NAMALWA (cell line): Measurements from ENCODE around the gene CYP21A2.
"Not testable (repeated sequence)": the region's sequence is repeated elsewhere in the genome, so short reads cannot be mapped to it uniquely, and the experiment has no call there.

Source experiments
- DNase-seq: peaks from one replicate; pipeline ENCODE4 v3.0.0-alpha.2; 2015; ENCODE audit warnings: low spot score

CYP21A2 gene

DNA sequence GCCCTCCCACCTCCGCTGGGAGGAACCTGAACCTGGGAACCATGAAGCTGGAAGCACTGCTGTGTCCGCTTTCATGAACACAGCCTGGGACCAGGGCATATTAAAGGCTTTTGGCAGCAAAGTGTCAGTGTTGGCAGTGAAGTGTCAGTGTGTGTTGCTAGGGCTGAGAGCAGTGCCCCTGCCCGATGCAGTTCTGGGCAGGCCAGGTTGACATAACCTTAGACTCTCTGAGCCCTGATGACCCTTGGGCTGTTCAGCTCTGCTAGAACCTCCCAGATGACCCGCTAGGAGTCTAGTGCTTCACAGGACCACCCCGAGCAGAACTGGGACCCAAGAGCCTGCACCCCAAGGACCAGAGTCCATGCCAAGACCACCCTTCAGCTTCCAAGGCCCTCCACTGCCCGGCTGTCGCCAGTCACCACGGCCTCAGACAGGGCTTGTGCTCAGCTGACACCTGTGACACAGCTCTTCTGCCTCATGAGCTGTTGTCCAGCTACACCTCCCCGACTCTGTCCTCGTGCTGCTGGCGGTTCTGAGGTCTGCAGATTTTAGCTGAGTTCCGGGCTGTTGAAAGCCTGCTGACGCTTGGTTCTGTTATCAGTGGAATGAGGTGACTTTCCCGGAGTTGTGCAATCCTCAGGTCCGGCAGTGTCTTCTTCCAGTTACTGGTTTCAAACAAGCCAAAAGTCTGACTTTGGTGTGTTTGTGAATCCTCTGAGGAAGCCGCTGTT is 2.8 kb upstream of the CYP21A2 start:
- not testable (repeated sequence) for DNase-seq

DNA sequence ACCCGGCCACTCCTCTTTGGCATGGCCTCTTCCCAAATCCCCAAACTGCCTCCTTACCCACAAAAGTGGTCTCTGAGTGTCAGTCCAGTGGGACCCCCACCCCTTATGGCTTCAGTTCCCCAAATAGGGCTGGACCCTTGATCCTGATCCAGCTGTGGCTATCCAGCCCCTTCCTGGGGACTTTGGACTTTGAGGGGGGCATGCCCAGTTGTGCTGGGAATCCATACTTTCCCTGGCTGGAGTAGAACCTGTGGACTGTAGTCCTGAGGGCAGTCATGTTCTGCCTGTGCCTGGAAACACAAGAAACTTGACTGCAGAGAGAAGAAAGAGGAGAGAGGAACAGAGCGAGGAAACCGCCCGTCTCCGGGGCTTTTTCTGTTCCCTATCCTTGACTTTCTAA is 1.1 kb upstream of the CYP21A2 start:
- DNase-seq: not testable (repeated sequence)

DNA sequence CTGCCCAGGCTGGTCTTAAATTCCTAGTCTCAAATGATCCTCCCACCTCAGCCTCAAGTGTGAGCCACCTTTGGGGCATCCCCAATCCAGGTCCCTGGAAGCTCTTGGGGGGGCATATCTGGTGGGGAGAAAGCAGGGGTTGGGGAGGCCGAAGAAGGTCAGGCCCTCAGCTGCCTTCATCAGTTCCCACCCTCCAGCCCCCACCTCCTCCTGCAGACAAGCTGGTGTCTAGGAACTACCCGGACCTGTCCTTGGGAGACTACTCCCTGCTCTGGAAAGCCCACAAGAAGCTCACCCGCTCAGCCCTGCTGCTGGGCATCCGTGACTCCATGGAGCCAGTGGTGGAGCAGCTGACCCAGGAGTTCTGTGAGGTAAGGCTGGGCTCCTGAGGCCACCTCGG is 663 bp downstream of the CYP21A2 start:
- DNase-seq: not testable (repeated sequence)

DNA sequence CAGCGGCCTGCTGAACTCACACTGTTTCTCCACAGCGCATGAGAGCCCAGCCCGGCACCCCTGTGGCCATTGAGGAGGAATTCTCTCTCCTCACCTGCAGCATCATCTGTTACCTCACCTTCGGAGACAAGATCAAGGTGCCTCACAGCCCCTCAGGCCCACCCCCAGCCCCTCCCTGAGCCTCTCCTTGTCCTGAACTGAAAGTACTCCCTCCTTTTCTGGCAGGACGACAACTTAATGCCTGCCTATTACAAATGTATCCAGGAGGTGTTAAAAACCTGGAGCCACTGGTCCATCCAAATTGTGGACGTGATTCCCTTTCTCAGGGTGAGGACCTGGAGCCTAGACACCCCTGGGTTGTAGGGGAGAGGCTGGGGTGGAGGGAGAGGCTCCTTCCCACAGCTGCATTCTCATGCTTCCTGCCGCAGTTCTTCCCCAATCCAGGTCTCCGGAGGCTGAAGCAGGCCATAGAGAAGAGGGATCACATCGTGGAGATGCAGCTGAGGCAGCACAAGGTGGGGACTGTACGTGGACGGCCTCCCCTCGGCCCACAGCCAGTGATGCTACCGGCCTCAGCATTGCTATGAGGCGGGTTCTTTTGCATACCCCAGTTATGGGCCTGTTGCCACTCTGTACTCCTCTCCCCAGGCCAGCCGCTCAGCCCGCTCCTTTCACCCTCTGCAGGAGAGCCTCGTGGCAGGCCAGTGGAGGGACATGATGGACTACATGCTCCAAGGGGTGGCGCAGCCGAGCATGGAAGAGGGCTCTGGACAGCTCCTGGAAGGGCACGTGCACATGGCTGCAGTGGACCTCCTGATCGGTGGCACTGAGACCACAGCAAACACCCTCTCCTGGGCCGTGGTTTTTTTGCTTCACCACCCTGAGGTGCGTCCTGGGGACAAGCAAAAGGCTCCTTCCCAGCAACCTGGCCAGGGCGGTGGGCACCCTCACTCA is 1.4 kb downstream of the CYP21A2 start:
- DNase-seq: not testable (repeated sequence)

DNA sequence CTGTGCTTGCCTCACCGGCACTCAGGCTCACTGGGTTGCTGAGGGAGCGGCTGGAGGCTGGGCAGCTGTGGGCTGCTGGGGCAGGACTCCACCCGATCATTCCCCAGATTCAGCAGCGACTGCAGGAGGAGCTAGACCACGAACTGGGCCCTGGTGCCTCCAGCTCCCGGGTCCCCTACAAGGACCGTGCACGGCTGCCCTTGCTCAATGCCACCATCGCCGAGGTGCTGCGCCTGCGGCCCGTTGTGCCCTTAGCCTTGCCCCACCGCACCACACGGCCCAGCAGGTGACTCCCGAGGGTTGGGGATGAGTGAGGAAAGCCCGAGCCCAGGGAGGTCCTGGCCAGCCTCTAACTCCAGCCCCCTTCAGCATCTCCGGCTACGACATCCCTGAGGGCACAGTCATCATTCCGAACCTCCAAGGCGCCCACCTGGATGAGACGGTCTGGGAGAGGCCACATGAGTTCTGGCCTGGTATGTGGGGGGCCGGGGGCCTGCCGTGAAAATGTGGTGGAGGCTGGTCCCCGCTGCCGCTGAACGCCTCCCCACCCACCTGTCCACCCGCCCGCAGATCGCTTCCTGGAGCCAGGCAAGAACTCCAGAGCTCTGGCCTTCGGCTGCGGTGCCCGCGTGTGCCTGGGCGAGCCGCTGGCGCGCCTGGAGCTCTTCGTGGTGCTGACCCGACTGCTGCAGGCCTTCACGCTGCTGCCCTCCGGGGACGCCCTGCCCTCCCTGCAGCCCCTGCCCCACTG is 2.3 kb downstream of the CYP21A2 start:
- DNase-seq: not testable (repeated sequence)

DNA sequence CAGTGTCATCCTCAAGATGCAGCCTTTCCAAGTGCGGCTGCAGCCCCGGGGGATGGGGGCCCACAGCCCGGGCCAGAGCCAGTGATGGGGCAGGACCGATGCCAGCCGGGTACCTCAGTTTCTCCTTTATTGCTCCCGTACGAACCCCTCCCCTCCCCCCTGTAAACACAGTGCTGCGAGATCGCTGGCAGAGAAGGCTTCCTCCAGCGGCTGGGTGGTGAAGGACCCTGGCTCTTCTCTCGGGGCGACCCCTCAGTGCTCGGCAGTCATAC is 2.8 kb downstream of the CYP21A2 start:
- not testable (repeated sequence) for DNase-seq

DNA sequence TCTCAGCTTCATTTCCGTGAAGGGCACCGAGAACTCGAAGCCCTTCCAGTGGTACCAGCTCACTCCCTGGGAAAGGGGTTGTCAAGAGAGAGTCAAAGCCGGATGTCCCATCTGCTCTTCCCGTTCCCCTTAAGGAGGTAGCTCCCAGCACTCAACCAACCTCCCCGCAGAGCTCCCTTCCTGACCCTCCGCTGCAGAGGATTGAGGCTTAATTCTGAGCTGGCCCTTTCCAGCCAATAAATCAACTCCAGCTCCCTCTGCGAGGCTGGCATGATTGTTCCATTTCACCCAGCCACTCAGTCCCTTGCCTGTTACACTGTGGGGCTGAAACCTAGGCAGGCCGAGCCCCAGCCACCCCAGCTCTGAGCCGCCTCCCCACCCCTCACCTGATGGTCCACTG is 3.2 kb downstream of the CYP21A2 start:
- not testable (repeated sequence) for DNase-seq

DNA sequence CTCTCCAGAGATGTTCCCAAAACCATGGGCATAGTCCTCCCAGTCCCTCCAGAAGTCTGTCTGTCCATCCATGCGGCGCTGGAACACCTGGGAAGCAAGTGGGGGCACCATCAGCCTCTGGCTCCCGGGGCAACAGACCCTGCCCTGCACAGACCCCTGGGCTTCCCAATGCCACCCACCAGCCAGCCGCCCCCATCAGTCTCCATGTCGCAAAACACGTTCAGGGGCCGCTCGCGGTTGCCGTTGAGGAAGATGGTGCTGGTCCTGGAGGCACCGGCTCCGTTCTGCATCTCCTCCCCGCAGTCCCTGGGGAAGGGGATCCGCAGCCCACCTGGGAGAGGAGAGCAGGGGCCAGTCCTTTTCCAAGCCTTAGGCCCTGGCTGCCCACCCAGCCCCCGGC is 4.1 kb downstream of the CYP21A2 start:
- not testable (repeated sequence) for DNase-seq

DNA sequence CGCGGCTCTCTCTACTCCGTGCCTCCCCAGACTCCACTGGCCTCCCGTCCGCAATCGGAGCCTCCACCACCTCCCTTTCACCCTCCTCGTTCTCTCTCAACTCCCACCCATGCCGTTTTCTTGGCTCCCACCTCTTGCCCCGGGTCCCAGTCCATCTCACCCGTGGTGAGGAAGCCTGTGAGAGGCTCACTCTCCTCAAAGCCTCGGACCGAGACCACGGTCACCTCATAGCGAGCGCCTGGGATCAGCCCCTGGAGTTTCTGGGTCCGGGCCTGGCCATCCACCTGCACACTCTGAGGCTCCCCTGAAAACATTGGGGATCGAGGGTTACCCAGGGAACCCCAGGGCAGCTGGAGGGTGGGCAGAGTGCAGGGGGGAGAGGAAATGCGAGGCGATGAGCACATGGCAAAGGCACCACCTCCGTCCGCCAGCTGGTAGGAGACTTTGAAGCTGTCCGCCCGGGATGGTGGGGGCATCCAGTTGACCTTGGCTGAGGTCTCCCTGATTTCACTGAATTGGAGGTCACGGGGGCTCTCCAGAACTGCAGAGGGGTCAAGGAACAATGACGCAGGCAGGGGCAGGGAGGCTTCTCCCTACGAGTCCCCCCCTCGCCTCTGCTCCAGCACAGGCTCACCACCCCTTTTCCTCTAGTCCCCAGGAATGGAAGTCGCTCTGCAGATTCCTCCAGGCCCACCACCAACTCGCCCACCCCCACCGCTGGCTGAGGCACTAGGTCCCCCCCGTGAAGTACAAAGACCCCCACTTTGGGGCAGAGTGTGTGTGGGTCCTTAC is 5.6 kb downstream of the CYP21A2 start:
- DNase-seq: not testable (repeated sequence)

DNA sequence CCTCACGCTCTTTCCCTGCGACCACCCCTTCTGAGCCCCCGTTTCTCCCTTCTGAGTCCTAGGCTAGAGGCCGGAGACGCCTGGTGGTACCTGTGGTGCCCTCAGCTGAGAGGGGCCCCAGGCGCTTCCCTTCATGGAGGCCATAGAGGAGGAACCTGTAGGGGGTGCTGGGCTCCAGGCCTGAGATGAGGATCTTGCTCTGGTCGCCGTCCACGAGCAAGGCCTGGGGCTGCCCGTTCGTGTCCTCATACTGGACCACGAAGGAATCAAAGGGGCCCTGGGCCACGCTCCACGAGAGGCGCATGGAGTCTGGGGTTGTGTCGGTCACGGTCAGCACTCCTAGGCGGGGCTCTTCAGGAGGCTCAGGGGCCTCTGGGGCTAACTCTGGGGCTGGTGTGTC is 6.7 kb downstream of the CYP21A2 start:
- not testable (repeated sequence) for DNase-seq

DNA sequence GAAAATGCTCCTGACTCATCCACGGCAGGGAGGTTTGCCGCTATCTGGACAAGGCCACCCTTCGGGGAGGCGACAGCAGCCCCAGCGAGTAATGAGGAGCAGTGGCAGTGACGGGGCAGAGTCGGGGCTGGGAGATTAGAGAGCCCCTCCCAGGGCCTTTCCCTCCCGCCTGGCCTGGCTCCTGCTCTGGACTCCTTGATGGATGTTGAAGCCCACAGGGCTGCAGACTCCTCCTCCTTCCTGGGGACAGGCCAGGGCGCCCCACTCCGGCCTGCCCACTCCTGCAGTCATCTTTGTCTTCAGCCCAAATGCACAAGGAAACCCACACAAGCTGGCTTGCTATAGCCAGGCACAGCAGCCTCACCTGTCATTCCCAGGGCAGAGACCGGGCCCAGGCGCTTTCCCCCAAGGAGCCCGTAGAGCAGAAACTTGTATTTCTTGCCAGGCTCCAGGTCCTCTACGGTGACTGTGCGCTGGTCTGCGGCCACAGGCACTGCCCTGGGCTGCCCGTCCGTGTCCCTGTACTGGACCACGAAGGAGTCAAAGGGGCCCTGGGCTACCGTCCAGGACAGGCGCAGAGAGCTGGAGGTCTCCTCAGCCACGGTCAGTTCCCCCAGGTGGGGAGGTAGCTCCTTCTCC is 7.7 kb downstream of the CYP21A2 start:
- DNase-seq: no peak

DNA sequence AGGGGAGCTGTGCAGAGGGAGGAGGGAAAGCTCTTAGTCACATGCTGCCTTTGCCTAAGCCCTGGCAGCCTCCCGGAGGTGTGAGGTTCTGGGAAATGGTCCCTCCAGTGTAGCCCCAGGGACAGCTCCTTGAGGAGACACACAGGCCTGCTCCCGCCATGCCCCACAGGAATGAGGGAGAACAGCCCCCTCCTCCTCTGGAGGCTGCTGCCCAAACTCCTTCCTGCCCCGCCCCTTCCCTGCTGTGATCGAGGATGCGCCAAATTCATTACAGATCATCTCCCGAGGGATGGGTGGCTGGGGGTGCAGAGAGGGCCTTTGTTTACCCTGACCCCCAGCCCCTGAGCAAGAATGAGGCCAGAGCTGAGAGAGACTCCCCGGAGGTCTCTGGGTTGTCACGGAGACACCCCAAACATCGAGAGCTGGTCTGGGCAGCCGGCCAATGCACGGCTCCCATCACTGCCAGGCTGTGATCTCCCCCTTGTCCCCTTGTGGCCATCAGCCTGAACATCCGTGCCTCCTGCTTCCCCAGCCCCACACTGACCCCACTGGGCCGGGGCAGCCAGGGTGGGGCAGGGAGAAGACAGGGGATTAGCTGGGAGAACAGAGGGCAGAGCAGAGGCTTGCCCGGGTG is 8.4 kb downstream of the CYP21A2 start:
- DNase-seq: peak; percentile 38

DNA sequence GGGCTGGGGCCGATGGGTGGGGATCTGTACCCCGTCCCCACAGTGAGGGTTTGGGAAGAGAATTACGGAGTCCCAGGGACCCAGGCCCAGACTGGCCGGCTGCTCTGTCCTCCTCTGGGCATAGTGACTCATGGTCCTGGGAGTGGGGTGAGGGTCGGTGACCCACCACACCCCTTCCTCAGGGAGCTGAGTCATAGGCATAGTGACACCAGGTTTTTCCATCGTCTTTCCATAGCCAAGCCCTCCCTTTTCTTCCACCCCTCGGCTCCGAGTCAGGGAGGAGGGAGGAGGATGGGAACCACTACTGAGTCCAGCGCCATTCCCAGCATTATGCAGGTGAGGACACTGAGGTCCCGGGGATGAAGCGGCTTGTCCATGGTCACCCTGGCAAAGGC is 8.9 kb downstream of the CYP21A2 start:
- DNase-seq: no peak

DNA sequence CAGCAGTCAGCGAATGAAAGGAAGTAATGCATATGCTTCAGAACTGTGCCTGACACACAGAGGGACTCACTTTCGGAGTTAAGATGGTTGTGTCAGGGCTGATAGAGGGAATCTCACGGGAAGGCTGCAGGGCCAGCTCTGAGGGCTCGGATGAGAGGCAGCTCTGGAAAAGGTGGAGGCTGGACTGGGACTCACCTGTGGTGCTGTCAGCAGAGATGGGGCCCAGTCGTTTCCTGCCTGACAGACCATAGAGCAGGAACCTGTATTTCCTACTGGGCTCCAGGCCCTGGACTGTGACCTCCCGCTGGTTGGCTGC is 9.3 kb downstream of the CYP21A2 start:
- no peak for DNase-seq

DNA sequence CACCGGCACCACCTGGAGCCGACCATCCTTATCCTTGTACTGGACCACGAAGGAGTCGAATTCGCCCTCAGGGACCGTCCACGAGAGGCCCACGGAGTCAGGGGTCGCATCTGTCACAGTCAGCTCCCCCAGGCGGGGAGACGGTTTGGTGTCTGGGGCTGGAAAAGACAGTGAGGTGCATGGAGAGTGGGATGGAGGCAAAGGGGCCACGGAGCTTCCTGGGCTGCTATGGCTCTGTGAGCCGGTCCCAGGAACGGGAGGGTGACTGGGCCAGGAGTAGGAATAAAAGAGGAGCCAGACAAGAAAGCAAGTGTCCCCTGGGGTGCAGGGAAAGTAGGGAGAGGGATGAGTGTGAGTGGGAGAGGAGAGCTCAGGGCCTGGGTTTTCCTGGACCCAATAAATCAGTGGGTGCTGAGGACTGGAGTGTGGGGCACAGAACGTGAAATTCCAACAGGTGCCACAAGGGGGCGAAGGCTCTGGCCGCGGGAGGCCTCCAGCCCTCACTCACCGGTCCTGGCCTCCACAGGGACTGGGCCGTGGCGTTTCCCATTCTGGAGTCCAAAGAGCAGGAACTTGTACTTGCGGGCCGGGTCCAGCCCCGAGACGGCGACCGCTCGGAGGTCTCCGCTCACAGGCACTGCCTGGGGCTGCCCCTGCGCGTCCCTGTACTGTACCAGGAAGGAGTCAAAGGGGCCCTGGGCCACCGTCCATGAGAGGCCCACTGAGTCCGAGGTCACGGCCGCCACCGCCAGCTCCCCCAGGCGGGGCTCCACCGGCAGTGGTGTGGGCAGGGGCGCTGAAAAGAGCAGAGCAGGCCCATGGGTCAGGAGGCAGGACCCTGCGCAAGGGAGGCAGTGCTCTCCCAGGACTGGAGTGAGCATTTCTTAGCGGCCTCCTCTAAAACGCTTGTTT is 9.9 kb downstream of the CYP21A2 start:
- peak; percentile 71 for DNase-seq

DNA sequence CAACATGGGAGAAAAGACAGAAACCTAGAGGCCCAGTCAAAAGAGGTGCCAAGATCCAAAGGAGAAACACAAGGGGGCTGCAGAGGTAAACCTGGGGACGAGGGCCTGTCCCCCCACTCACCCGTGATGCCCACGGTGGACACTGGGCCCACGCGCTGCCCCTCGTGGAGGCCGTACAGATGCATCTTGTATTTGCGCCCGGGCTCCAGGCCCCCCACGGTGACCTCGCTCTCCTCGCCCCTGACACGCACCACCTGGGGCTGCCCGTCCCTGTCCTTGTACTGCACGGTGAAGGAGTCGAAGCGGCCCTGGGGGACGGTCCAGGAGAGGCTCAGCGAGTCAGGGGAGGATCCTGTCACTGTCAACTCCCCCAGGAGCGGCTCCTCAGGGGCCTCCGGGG is 10.9 kb downstream of the CYP21A2 start:
- DNase-seq: not testable (repeated sequence)

DNA sequence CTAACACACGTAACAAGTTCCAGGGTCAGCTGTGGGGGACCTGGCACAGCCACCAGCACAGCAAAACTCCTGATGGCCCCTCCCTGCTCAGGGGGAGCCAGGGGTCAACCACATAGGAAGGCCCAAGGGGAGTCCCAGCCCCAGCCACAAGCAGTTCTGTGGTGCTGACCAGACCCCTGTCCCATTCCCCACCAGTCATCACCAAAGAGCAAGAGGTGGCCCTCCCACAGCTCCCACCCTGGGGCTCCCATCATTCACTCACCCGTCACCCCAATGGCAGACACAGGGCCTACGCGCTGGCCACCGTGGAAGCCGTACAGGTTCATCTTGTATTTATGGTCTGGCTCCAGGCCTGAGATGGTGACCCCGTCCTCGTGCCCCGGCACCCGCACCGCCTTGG is 11.5 kb downstream of the CYP21A2 start:
- DNase-seq: not testable (repeated sequence)

DNA sequence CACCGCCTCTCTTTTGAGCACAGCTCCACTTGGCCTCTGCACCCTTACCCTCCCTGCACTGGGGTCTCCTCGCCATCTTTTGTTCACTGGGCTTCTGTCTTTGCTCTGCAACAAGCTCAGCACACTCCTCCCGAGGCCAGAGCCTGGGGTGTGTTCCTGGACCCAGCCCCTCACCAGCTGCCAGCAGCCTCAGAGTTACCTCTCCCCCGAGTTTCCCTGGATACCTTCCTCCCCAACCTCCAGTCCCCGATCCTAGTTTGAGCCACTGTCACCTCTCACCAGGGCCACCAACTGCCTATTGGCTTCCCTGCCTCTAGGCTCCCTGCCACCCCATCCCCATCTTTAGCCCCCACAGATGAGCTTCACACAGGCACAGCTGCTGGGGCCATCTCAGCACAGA is 12.3 kb downstream of the CYP21A2 start:
- DNase-seq: no peak

DNA sequence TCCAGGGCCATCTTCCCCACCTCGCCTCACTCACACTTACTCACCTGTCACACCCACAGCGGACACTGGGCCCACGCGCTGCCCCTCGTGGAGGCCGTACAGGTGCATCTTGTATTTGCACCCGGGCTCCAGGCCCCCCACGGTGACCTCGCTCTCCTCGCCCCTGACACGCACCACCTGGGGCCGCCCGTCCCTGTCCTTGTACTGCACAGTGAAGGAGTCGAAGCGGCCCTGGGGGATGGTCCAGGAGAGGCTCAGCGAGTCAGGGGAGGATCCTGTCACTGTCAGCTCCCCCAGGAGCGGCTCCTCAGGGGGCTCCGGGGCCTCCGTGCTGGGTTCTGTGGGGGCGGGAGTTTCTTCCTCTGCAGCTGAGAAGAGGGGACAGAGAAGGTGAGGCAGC is 14.4 kb downstream of the CYP21A2 start:
- not testable (repeated sequence) for DNase-seq

DNA sequence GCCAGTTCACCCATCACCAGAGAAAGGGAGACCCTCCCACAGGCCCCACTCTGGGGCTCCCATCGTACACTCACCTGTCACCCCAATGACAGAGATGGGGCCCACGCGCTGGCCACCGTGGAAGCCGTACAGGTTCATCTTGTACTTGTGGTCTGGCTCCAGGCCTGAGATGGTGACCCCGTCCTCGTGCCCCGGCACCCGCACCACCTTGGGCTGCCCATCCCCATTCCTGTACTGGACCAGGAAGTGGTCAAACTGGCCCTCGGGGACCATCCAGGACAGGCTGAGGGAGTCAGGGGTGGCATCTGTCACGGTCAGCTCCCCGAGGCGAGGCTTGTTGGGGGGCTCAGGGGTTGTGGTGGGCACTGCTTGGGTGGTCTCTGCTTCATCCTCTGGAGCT is 15.1 kb downstream of the CYP21A2 start:
- not testable (repeated sequence) for DNase-seq
